ENCODE data around the gene ITPR3.

DNA sequence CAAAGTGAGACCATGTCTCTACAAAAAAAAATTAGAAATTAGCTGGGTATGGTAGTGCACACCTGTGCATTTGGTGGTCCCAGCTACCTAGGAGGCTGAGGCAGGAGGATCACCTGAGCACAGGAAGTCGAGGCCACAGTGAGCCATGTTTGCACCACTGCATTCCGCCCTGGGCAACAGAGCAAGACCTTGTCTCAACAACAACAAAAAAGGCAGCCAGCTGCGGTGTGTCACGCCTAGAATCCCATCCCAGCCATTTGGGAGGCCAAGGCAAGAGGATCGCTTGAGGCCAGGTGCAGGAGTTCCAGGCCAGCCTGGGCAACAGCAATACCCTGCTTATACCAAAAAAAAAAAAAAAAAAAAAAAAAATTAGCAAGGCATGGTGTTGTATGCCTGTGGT, 39.9 kb upstream of the ITPR3 start:
- TF ChIP-seq CTCF (conservative IDR thresholded peaks at IDR 0.05; ENCODE audit: low read length), result no peak
- TF ChIP-seq EZH2phosphoT487 (IDR thresholded peaks at IDR 0.05; ENCODE audit: borderline replicate concordance), result no peak
